Mesendoderm (in vitro differentiated cells): Measurements from ENCODE around the gene ADGRE2.

Experiments used
- DNase-seq: peaks from one replicate; pipeline ENCODE4 v3.0.0; 2013
- H2AK5ac ChIP-seq: 2 replicates; pipeline ENCODE4 v1.6.1; 2013; ENCODE audit warnings: low read length, inconsistent platforms
- H2BK120ac ChIP-seq: 2 replicates; pipeline ENCODE4 v1.6.1; 2013; ENCODE audit warnings: low read depth, mild to moderate bottlenecking, low read length, moderate library complexity, mixed read lengths
- H2BK15ac ChIP-seq: replicated peaks from 2 replicates; pipeline ENCODE4 v1.6.1; 2013; ENCODE audit warnings: low read depth, mild to moderate bottlenecking, moderate library complexity
- H2BK5ac ChIP-seq: 2 replicates; pipeline ENCODE4 v1.6.1; 2013; ENCODE audit warnings: low read length, inconsistent platforms
- H3K18ac ChIP-seq: 2 replicates; pipeline ENCODE4 v1.6.1; 2013; ENCODE audit warnings: mild to moderate bottlenecking, low read length, mixed read lengths
- H3K23ac ChIP-seq: one replicate; pipeline ENCODE4 v1.6.1; 2013; ENCODE audit warnings: low read length
- H3K27ac ChIP-seq: 2 replicates; pipeline ENCODE4 v1.5.1; 2013; ENCODE audit warnings: low read depth, mild to moderate bottlenecking, inconsistent platforms, low read length, moderate library complexity
- H3K27me3 ChIP-seq: 2 replicates; pipeline ENCODE4 v1.6.1; 2013; ENCODE audit warnings: low read length, control low read depth, mild to moderate bottlenecking, inconsistent platforms; ENCODE audit not compliant: insufficient read depth, poor library complexity
- H3K36me3 ChIP-seq: 2 replicates; pipeline ENCODE4 v1.6.1; 2013; ENCODE audit warnings: low read length, inconsistent platforms; ENCODE audit not compliant: control insufficient read depth, insufficient read depth
- H3K4ac ChIP-seq: one replicate; pipeline ENCODE4 v1.6.1; 2013; ENCODE audit warnings: low read depth, mild to moderate bottlenecking, low read length, moderate library complexity
- H3K4me1 ChIP-seq: 2 replicates; pipeline ENCODE4 v1.6.1; 2013; ENCODE audit warnings: low read depth, low read length, inconsistent platforms; ENCODE audit not compliant: control insufficient read depth
- H3K4me2 ChIP-seq: 2 replicates; pipeline ENCODE4 v1.6.1; 2013; ENCODE audit warnings: low read length
- H3K4me3 ChIP-seq: 2 replicates; pipeline ENCODE4 v1.5.1; 2013; ENCODE audit warnings: mild to moderate bottlenecking, low read length
- H3K56ac ChIP-seq: one replicate; pipeline ENCODE4 v1.6.1; 2013; ENCODE audit warnings: low read length
- H3K79me1 ChIP-seq: 2 replicates; pipeline ENCODE4 v1.6.1; 2013; ENCODE audit warnings: low read length, inconsistent platforms
- H3K79me2 ChIP-seq: 2 replicates; pipeline ENCODE4 v1.6.1; 2013; ENCODE audit warnings: mild to moderate bottlenecking, low read length; ENCODE audit not compliant: control insufficient read depth, insufficient read depth
- H3K9ac ChIP-seq: 2 replicates; pipeline ENCODE4 v1.6.1; 2013; ENCODE audit warnings: low read length, inconsistent platforms
- H4K5ac ChIP-seq: one replicate; pipeline ENCODE4 v1.6.1; 2013; ENCODE audit warnings: low read length
- H4K8ac ChIP-seq: one replicate; pipeline ENCODE4 v1.6.1; 2013; ENCODE audit warnings: low read depth, mild to moderate bottlenecking, control low read depth, low read length, moderate library complexity
- WGBS: extraction: QIAGEN DNeasy Blood & Tissue Kit; methylation state at CpG from one replicate; pipeline ENCODE4 v1.1.7; 2013; ENCODE audit warnings: low lambda C conversion rate, missing lambda C conversion rate; ENCODE audit not compliant: insufficient coverage; ENCODE audit errors: extremely low coverage; 5-methylcytosine and 5-hydroxymethylcytosine counted together

The ADGRE2 gene

GRCh38 chr19:14732510-14732909 lies 45.9 kb downstream of the ADGRE2 start:
- Histone ChIP-seq H3K56ac (no peak overlapping the region), H4K5ac (no peak overlapping the region), H3K4me3 (no peak overlapping the region), H4K8ac (no peak overlapping the region), H3K79me2 (no peaks in the 10 kb centered on the region), H3K18ac (no peak overlapping the region), H2BK5ac (no peak overlapping the region), H3K4me1 (no peaks in the 10 kb centered on the region), H2BK15ac (no peak overlapping the region), H3K27ac (no peak overlapping the region), H3K4me2 (no peak overlapping the region), H3K9ac (no peak overlapping the region), H2BK120ac (no peak overlapping the region), H3K36me3 (no peaks in the 10 kb centered on the region), H3K27me3 (no peaks in the 10 kb centered on the region), H3K23ac (no peak overlapping the region), H2AK5ac (no peak overlapping the region), H3K79me1 (no peaks in the 10 kb centered on the region), H3K4ac (no peak overlapping the region)
- DNase-seq, result no peak

- no peak overlapping the region for H2BK5ac ChIP-seq
- no CpG with 5 or more reads among the region's 10 CpGs for WGBS
- no peak overlapping the region for H3K4ac ChIP-seq
- no peak overlapping the region for H3K4me2 ChIP-seq
- no peak overlapping the region for H3K27ac ChIP-seq
- H3K4me3 ChIP-seq, result no peak overlapping the region
- no peak for DNase-seq
- no peak overlapping the region for H2BK120ac ChIP-seq
- no peaks in the 10 kb centered on the region for H3K27me3 ChIP-seq
- H3K36me3 ChIP-seq, result no peaks in the 10 kb centered on the region
- H4K5ac ChIP-seq, result no peak overlapping the region
- H3K79me2 ChIP-seq, result no peaks in the 10 kb centered on the region
- no peak overlapping the region for H2BK15ac ChIP-seq
- no peak overlapping the region for H2AK5ac ChIP-seq
- H4K8ac ChIP-seq, result no peak overlapping the region
- no peaks in the 10 kb centered on the region for H3K79me1 ChIP-seq
- no peaks in the 10 kb centered on the region for H3K4me1 ChIP-seq
- H3K9ac ChIP-seq, result no peak overlapping the region
- H3K23ac ChIP-seq, result no peak overlapping the region
- no peak overlapping the region for H3K18ac ChIP-seq
- no peak overlapping the region for H3K56ac ChIP-seq
These were observed 47.2 kb downstream of the ADGRE2 start for GRCh38 chr19:14731200-14731599.

GRCh38 chr19:14728595-14728994 lies 49.8 kb downstream of the ADGRE2 start:
- Histone ChIP-seq H3K36me3 (no peaks in the 10 kb centered on the region), H2BK5ac (no peak overlapping the region), H3K79me2 (no peaks in the 10 kb centered on the region), H2AK5ac (no peak overlapping the region), H3K23ac (no peak overlapping the region), H3K27ac (no peak overlapping the region), H3K4me2 (no peak overlapping the region), H3K56ac (no peak overlapping the region), H2BK15ac (no peak overlapping the region), H2BK120ac (no peak overlapping the region), H3K18ac (no peak overlapping the region), H3K79me1 (no peaks in the 10 kb centered on the region), H4K5ac (no peak overlapping the region), H3K27me3 (no peaks in the 10 kb centered on the region), H3K4ac (no peak overlapping the region), H3K4me1 (no peaks in the 10 kb centered on the region), H4K8ac (no peak overlapping the region), H3K9ac (no peak overlapping the region), H3K4me3 (no peak overlapping the region)
- no peak for DNase-seq
- 100% methylated on average over 1 of the region's 7 CpGs for WGBS

GRCh38 chr19:14722127-14722526 lies 56.2 kb downstream of the ADGRE2 start:
- Histone ChIP-seq H3K79me1 (no peaks in the 10 kb centered on the region), H3K56ac (no peak overlapping the region), H3K36me3 (no peaks in the 10 kb centered on the region), H3K27ac (no peak overlapping the region), H3K27me3 (no peaks in the 10 kb centered on the region), H3K23ac (no peak overlapping the region), H4K5ac (no peak overlapping the region), H3K18ac (no peak overlapping the region), H4K8ac (no peak overlapping the region), H2AK5ac (no peak overlapping the region), H3K79me2 (no peaks in the 10 kb centered on the region), H3K4me3 (no peak overlapping the region), H3K4me2 (no peak overlapping the region), H2BK120ac (no peak overlapping the region), H3K4ac (no peak overlapping the region), H2BK15ac (no peak overlapping the region), H2BK5ac (no peak overlapping the region), H3K4me1 (no peaks in the 10 kb centered on the region), H3K9ac (no peak overlapping the region)
- no peak for DNase-seq
- WGBS, result no CpG with 5 or more reads among the region's 2 CpGs

GRCh38 chr19:14719162-14719561 lies 59.2 kb downstream of the ADGRE2 start:
- no peak overlapping the region for H2BK15ac ChIP-seq
- H3K9ac ChIP-seq, result no peak overlapping the region
- peak overlapping the region; percentile 5 for H3K4me3 ChIP-seq
- H4K5ac ChIP-seq, result no peak overlapping the region
- H3K4me1 ChIP-seq, result no peaks in the 10 kb centered on the region
- H3K23ac ChIP-seq, result no peak overlapping the region
- H3K36me3 ChIP-seq, result peaks cover 3% of the 10 kb centered on the region
- DNase-seq, result no peak
- no peak overlapping the region for H2AK5ac ChIP-seq
- no peak overlapping the region for H2BK120ac ChIP-seq
- no peak overlapping the region for H3K4ac ChIP-seq
- H3K79me1 ChIP-seq, result no peaks in the 10 kb centered on the region
- no peak overlapping the region for H3K27ac ChIP-seq
- H3K18ac ChIP-seq, result no peak overlapping the region
- no peaks in the 10 kb centered on the region for H3K27me3 ChIP-seq
- H3K4me2 ChIP-seq, result no peak overlapping the region
- no peak overlapping the region for H4K8ac ChIP-seq
- no CpG with 5 or more reads among the region's 3 CpGs for WGBS
- no peak overlapping the region for H3K56ac ChIP-seq
- H3K79me2 ChIP-seq, result no peaks in the 10 kb centered on the region
- H2BK5ac ChIP-seq, result no peak overlapping the region

GRCh38 chr19:14718522-14719116 lies 59.7 kb downstream of the ADGRE2 start:
- no peak overlapping the region for H4K5ac ChIP-seq
- no CpG with 5 or more reads among the region's 18 CpGs for WGBS
- H3K4ac ChIP-seq, result no peak overlapping the region
- peak overlapping the region; percentile 18 for H3K4me3 ChIP-seq
- H2BK15ac ChIP-seq, result no peak overlapping the region
- no peak overlapping the region for H2AK5ac ChIP-seq
- H3K18ac ChIP-seq, result no peak overlapping the region
- no peak overlapping the region for H2BK120ac ChIP-seq
- H3K79me2 ChIP-seq, result no peaks in the 10 kb centered on the region
- no peak overlapping the region for H2BK5ac ChIP-seq
- DNase-seq, result peak; percentile 17
- H3K56ac ChIP-seq, result no peak overlapping the region
- no peak overlapping the region for H3K4me2 ChIP-seq
- peaks cover 3% of the 10 kb centered on the region for H3K36me3 ChIP-seq
- no peak overlapping the region for H3K23ac ChIP-seq
- no peak overlapping the region for H3K27ac ChIP-seq
- H3K27me3 ChIP-seq, result no peaks in the 10 kb centered on the region
- H3K9ac ChIP-seq, result no peak overlapping the region
- no peaks in the 10 kb centered on the region for H3K79me1 ChIP-seq
- H4K8ac ChIP-seq, result no peak overlapping the region
- no peaks in the 10 kb centered on the region for H3K4me1 ChIP-seq
